ENCODE results near the gene APOA5.

The APOA5 gene

DNA sequence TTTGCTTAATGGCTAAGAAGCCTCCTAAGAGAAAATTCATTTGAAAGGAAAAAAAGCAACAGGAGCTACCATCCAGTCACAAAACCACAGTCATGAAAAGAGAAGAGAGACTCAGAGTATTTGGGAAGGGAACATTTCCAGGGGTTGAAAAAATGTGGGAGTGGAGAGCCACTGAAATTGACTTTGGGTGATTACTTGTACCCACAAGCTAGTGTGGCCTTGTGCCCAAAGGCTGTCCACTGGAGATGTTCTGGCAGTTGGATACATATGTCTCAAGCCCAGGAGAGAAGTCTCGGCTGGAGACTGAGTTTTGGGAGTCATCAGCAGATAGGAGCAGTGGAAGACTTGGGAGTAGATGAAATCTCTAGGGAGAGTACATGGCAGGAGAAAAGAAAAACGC is 3.2 kb upstream of the APOA5 start:
- no peak for ATAC-seq

DNA sequence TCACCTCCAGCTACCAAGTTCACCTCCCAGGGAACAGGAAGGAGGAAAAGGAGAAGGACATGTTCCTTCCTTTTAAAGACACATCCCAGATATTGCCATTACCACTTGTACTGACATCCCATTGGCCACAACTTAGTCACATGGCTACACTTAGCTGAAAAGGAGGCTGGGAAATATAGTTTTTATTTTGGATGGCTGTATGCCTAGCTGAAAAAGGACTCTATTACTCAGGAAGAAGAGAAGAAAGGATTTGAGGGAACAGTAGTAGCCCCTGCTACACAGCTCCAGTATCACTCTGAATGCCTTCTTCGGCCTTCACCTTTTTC is 2.1 kb upstream of the APOA5 start:
- ATAC-seq = no peak

DNA sequence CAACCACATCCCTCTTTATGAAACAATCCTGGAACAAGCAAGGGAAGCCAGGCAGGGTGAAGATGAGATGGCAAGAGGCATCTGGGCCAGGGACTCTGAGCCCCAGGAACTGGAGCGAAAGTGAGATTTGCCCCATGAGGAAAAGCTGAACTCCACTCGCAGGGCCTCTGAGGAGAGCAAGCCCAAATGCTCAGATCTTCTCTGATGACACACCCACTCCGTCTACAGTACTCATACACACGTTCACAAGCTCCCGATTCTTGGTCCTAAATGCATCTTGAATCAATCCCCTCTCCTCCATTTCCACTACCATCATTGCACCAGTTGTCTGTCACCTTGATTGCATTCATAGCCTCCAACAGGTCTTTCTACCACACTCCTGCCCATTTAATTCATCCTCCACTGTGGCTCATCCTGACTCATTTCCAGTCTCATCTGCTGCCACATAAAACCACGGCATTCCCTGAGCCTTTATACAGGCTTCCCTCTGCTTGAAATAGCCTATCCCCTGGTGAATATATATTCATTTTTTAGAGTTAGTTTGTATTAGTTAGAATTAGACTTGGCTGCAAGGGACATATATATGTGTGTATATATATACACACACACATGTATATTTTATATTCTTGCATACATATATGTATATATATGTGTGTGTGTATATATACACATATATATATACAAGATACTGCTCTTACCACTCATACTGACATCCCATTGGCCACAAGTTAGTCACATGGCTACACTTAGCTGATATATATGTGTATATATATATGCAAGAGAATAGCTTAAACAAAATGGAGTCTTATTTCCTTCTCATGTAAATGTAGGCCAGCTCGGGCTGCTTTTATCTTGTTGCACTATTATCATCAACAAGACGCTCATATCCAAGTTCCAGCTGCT is 1.4 kb upstream of the APOA5 start:
- ATAC-seq = no peak

DNA sequence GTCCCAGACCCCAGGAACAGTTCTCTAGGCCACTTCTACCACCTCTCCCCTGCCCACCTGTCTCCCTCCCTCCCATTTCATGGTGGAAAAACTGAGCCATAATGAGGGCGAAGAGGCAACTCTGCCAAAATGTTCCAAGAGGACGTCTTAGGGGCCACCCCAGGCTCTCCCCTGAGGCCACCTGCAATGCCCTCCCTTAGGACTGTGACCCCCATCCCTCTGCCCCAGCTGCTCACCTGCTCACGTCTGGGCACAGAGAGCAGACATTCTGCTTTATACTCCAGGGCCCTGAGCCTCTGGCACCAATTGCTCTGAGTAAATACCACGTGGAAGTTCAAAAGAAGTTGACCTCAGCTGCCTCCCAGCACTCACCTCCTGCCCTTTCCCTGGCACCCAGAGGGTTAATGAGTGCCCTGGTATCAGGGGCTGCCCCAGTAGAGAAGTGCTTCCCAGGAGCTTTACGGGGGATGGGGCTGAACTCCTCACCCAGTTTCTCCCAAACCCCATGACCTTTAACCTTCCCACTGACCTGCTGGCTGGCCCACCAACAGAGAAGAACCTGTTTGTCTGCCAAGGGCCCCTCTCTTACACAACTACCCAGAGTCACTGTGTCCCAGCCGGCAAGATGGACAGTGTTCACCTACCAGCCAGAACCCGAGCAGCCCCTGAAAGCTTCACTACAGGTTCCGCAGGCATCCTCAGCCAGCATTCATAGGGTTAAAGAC is 627 bp upstream of the APOA5 start:
- no peak for ATAC-seq

DNA sequence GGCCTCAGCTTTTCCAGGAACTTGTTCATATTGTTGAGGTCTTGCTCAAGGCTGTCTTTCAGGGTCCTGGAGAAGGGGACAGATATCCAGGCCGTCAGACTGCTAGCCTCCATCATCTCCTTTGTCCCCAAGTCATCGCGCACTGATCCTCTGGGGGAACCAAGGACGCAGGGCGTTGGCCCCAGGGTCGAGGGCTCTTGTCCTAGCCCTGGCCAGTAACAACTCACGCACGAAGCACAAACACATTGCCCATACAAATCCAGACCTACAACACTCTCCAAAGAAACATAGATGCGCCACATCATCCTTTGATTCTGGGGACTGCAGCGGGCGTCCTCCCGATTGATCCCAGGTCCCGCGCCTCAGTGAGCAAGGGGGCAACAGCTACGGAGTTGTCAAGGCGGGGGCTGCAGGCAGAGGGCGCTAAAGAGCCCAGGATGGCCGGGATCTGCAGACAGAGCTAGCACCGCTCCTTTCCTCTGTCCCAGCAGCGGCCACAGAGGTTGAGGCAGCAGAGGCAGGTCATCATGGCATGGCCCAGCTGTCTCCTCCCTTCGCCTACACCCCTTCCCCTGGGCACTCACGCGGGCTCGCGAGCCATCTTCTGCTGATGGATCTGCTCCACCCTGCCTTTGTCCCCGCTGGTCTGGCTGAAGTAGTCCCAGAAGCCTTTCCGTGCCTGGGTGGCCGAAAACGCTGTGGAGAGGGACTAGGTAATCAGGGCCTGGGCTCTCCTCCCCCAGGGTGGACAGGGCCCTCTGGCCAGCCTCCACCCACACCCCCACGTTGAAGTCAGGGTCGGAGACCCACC is 472 bp downstream of the APOA5 start:
- peak; percentile 46 to 52 for ATAC-seq

DNA sequence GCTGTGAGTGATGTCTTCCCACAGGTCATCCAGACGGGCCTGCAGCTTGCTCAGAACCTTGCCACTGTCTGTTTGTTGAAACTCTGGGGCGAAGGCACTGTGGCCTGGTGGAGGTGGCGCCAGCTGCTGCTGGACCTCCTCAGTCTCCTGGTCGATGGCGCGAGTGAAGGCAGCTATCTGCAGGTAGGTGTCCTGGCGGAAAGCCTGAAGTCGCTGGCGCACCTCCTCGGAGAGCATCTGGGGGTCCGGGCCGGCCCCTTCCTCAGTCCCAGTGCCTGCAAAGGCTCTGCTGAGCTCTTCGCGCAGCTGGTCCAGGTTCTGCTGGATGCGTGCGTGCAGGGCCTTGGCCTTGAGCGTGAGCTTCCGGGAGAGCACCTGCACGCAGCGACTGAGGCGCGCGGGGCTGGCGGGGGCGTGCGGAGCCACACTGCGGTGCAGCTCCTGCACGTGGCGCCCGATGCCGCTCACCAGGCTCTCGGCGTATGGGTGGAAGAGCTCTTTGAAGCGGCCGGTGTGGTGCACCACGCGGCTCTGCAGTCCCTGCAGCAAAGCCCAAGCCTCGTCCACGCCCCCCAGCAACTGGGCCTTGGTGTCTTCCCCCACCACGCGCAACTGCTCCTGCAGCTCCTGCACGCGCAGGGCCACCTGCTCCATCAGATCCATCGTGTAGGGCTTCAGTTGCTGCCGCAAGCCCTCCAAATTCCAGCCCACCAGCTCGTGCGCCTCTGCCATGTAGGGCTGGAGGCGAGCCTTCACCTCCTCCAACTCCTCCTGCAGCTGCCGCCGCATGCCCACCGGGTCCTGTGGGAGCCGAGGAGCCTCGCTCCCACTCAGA is 1.3 kb downstream of the APOA5 start:
- ATAC-seq = no peak

DNA sequence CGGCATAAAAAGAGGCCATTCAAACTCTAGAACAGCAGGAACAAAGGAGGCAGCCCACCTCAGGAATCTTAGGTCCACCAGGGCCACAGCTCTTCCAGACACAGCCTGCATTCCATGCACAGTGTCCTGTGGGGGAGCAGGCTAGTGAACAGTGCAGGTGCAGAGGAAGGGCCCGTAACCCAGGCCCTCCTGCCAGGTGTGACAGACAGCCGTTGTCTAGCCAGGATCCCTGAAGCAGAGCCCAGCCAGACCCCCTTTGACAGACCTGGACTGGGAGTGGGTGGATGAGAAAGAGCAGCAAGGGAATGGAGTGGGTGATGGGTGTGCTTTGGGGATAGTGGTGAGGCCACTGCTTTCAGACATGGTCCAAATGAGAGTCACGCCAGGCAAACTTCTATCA is 2.7 kb downstream of the APOA5 start:
- no peak for ATAC-seq

DNA sequence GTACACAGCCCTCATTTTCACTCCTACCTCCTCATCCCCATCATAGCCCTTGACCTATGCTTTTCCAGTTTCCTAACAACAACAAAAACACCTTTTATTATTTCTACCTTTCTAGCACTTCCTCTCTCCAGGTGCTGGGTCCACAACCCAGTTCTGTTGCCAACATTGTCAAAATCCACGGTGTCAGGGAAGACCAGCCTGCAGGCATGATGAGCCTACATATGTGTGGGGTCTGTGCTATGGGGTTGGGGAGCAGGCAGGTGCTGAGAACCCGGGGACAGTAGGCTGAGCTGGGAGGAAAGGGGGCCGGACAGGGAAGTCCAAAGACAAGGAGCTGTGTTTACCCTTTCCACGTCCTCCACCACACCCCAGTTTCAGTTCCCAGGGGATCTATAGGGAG is 3.1 kb downstream of the APOA5 start:
- no peak for ATAC-seq

DNA sequence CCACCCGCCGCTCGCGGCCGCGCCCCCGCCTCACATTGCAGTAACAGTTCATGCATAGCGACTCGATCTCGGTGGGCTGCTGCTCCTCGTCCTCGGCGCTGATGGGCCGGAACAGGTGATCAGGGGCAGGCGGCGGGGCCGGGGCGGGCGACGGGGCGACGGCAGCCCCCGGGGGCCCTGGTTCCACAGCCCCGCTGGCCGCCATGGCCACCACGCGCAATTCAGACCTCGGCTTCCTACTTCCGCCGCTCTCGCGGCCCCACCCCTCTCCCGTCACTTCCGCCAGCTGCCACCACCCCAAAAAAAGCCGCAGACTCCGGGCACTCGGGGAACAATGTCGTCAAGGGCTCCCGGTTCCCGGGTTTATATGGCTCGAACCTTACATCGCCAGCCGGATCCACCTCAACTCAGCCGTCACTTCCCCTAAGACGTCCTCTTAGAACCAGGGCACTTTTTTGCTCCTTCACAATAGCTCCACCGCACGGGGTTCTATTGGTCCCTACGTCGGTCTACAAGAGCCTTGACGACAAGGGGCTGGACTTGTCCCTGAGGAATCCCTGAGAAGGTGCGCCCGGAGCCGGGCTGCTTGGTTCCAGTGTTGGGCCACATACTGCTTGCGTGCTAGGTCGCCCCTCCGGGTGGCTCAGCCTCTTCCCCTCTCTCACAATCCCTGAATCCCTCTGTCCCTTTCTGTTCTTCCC is 3.7 kb downstream of the APOA5 start, which contains the start of gene ZPR1:
Gene ZPR1 (minus strand): TSS at position 238 of the 701 bp plus-strand sequence. CDS start 33 bp downstream, at position 205.
- peak; percentile 86 to 87 for ATAC-seq

DNA sequence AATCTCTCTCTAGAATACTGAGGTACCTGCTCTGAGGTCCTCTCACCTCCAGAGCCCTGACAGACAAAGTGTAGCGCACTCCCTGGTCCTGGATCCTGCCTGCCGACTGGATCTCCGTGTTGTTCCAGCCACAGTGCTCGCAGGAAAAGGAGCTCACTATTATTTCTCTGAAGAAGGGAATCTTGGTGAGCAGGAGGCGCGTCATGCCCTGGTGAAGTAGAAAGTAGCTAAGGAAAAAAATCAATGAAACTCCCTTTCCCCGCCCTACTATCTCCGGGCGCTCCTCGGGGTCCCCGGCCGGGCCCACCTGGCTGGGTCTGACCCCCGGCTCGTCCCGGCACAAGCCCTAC is 4.3 kb downstream of the APOA5 start:
- peak in 1 of 2 donors; percentile 13 for ATAC-seq

DNA sequence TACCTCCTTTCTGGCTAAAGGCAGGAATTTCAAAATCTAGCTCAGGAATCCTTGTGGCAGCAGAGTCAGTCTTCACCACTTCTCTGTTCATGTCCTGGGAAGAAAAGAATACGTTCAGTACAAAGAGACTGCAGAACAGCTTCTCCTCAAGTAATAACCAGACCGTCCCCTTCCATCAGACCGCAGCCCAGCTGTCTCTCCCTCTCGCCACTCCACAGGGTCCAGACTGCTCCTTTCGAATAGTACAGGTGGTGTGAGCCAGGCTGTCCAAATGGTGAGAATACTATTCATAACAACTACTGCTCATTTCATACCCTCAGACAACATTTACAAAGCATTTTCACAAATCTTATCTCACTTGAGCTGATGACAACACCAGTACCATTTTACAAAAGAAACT is 4.7 kb downstream of the APOA5 start:
- no peak for ATAC-seq

DNA sequence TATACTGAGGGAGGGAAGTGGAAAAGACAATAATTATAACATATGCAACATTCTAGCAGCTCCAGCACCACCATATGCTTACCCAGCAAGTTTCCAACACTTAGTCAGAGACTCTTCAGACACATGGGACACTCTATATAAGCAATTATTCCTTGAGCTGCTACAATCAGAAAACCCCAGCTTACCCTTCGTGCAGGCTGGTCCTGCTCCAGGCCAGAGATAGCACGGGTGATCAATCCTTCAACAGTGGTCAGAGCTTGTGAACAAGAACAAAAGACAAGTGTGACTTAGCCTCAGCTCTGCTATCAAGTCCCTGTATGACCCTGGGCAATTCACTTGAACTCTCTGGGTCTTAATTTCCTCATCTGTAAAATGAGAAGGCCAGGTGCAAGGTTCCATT is 5.4 kb downstream of the APOA5 start:
- ATAC-seq = no peak

DNA sequence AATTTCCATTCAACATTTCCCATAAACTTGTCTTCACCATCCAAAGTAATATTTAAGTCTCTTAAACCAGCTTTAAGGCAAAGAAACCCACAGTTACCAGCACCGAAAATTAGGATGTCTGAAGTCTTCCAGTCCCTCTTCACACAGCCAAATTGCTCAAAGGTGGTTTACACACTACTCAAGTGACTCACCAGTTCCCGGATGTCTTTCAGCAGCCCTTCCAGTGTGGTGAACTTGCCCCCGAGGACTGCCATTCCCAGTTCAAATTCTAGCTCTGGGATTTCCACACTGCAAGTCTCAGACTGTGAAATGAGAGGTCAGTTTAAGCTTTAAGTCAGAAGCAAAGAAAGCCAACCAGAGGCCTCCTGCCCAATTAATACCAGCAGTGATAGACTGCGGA is 9.0 kb downstream of the APOA5 start:
- peak in 1 of 2 donors; percentile 50 for ATAC-seq

DNA sequence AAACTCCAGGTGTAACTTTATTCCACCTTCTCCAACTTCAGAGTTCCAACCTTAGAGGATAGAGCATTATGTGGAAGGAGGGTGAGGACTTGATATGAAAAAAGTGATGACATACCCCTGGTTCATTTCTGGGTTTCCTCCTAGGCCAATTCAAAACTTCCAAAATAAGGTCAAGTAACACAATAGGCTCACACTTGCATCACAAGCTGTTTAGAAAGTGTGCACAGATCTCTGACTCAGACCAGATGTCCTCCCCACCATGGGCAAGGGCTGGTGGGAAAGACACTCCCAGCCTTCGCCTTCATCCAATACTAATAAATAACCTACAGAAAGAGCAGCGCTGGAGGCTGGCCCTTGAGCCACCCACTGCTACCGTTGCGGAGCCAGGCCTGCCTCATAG is 13.1 kb downstream of the APOA5 start:
- ATAC-seq = no peak

DNA sequence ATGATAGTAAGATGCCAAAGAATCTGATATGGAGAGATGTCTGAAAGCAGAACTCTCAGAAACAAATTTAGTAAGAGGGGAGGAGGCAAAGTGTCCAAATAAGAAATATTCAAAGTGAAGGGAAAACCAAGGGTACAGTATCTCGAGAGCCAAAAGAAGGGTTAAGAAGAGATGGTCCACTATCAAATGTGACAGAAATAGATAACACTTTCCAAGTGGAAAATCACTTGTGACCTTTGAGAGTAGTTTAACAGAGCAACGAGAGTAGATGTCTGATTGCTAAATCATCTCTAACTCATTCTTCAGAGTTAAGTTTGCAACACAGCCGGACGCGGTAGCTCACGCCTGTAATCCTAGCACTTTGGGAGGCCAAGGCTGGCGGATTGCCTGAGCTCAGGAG is 14.6 kb downstream of the APOA5 start:
- no peak for ATAC-seq

DNA sequence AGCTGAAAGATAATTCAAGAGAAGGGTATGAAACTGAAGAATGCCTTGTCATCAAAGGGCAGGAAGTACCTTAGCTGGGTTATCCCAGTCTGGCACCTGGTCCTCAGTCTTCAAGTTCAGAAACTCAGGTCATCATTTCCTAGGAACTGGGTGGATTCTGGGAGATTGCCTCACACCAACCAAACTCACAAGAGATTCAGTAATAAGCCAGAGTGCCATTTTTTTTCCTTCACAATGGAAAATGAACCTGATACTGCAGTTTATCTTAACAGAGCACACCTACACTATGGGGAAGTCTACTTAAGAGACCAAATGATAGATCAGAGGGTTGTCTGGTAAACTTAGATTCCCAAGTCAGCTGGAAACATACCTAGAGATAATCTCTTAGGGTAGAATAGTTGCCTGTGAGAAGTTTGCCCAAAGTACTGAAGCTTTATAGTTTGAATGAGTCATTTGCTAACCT is 15.1 kb downstream of the APOA5 start:
- no peak for ATAC-seq

DNA sequence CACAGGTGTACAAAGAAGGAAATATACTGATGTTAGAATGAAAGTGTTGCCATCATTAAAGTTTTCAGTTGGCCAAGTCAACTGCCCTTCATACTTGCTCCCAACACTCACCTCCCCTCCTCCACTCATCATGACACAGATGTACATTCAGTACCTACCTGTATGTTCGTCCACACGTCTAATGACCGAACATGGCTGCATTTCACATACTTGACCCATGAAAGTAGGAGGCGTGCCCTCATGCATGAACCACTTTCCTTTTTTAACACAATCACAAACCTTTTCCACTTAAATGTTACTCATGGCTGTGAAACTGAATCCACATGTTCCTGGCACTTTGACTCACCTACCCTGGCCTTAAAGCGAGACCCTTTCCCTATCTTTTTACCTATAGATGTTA is 15.7 kb downstream of the APOA5 start:
- ATAC-seq = no peak

DNA sequence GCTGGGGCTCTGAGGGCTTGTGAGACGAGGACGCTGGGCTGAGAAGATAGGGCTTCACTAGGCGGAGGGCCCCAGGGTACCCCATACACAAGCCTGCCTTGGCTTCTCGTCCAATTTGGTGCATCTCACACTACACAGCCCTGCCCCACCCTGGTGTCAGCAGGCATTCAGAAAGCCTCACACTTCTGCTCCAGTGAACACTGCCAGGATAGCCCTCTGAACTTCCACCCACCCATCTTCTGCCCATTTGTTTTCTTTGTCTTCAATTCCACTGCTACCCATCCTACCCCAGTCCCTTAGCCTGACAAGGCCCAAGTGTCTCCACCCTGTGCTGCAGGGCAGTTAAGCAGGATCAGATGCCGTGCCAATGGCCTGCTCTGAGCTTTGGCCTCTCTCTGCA is 17.0 kb downstream of the APOA5 start:
- ATAC-seq = no peak

DNA sequence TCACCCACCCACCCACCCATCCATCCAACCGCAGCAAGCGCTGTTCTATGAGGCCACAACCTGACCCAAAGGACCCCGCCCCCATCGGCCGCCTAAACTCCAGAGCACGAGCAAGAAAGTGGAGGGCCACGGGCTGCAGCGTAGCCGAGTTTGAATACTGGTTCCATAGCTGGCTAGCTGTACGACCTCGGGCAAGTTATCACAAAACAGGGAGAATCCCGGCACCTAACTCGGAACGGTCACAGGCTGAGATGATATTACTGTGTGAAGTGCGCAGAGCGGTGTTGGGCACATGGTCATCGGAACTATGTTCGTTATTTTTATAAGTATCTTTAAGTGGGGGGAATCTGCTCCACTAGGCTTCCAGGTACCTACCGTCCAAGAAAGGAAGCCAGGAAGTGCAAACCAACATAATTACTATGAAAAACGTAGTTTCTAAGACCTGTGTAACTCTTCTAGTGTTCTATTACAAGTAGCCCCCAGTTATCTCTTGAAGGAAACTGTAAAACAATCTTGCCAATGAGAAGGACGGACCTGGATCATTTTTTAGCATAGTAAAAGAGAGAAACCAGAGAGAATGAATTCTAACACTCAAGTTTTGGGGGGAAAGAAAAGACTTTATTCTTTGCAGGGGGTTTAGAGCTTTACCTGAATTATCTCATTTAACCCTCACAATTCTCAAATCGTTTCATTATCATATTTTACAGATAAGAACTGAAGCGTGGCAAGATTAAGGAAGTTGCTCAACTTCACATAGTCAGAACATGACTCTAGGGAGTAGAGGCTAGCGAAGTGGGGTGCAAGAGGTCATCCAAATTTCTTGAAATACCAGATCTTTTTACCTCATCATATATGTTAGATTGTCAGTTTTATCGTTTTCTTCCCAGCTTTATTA is 18.2 kb downstream of the APOA5 start:
- ATAC-seq = peak in 1 of 2 donors; percentile 39

DNA sequence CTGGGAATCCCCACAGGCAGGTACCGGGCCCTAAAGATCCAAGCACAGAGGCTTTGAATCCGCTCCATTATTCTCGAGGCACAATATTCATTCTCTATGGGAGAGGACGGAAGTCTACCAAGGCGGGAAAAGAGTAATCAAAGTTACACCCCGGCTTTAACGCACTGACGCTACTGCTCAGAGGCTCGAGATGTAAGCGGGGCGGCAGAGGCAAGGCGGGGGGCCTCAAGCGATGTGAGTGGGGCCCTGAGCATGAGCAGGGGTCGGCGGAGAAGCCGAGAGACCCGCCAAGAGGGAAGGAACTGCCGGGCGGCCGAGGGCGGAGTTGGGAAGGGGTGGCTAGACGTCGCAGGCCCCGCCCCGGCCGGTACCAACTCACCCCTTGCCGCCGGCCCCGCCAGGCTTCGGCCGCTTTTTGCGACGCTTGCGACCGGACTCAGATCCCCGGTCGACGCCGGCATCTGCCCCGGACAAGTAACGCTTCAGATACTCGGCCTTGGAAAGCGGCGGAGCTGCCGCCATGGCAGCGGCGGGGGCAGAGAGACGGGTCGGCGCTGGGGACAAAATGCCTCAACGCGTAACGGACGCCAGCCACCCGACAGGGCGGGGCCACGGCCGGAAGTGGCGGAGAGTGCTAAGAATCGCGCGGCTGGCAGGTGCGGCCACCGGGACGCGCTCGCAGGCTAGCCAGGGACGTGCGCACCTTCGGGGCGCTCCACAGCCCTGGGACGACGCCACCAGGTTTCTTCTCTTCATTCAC is 19.1 kb downstream of the APOA5 start, which contains the start of gene BUD13:
Gene BUD13 (minus strand): TSS at position 545 of the 760 bp plus-strand sequence. CDS start 23 bp downstream, at position 522.
- ATAC-seq = peak; percentile 90 to 91
